Calu3 (cell line): ENCODE data around the gene FGR. TPM values are rescaled to one million over a fixed set of nuclear protein-coding genes. Genes with fewer than 3 reads are reported as not detected.
A peak's percentile ranks its signal among the peaks of the same experiment; 100 is the strongest.

Experiments
- BruUV-seq: library from RNA; stranded (reverse); fragments of 400-500 nt; replicated peaks from 2 replicates; lab custom pipeline; 2021; lab: Mats Ljungman, UMichigan
- CTCF ChIA-PET: fragments of 300-600 bp; sonication (Branson Sonifier 250); formaldehyde crosslinking; loops from one replicate; lab custom pipeline; 2022; ENCODE audit warnings: antibody characterized with exemption; lab: Charles Lee
- DNase-seq: peaks from one replicate; pipeline ENCODE4 v3.0.0; 2022
- H3K27ac Mint-ChIP-seq: one replicate; pipeline ENCODE4 v1.8.0; 2022; ENCODE audit warnings: mixed read lengths; ENCODE audit not compliant: unreplicated experiment
- H3K27me3 Mint-ChIP-seq: one replicate; pipeline ENCODE4 v1.8.0; 2022; ENCODE audit warnings: mixed read lengths; ENCODE audit not compliant: unreplicated experiment
- H3K36me3 Mint-ChIP-seq: one replicate; pipeline ENCODE4 v1.8.0; 2022; ENCODE audit warnings: mild to moderate bottlenecking, moderate library complexity, mixed read lengths; ENCODE audit not compliant: insufficient read depth, unreplicated experiment
- H3K4me1 Mint-ChIP-seq: one replicate; pipeline ENCODE4 v1.8.0; 2022; ENCODE audit warnings: mild to moderate bottlenecking, low read depth, mixed read lengths; ENCODE audit not compliant: unreplicated experiment
- H3K4me3 Mint-ChIP-seq: one replicate; pipeline ENCODE4 v1.8.0; 2022; ENCODE audit warnings: mild to moderate bottlenecking, low read depth, moderate library complexity, mixed read lengths; ENCODE audit not compliant: unreplicated experiment
- H3K9me3 Mint-ChIP-seq: one replicate; pipeline ENCODE4 v1.8.0; 2022; ENCODE audit warnings: low read depth, mixed read lengths; ENCODE audit not compliant: unreplicated experiment
- CTCF ChIP-seq: fragments of 200-600 bp; IDR thresholded peaks from one replicate; pipeline ENCODE4 v1.8.0; 2022; ENCODE audit warnings: antibody characterized with exemption; ENCODE audit not compliant: unreplicated experiment
- intact Hi-C: fragments of 100-400 bp; cut with micrococcal nuclease; formaldehyde crosslinking; loops from one replicate; pipeline ENCODE4 v1.10.0; 2022; ENCODE audit not compliant: unreplicated experiment
- total RNA-seq: library from RNA; stranded (reverse); gene quantifications from 2 replicates; pipeline ENCODE4 v1.2.3, GENCODE V29; 2022

Gene FGR
- total RNA-seq, 1 experiment from 2014 or later = not detected

- no peak for DNase-seq
- H3K9me3 Mint-ChIP-seq = no peaks in the 10 kb centered on the region
- H3K4me3 Mint-ChIP-seq = peak overlapping the region; percentile 42
- TF ChIP-seq CTCF = no peak
- CTCF ChIA-PET = interaction anchor here (0.7 to 1.7 kb wide), 5 partner anchors 49 to 113 kb away, joined by 3 to 8 read pairs (median 4); partner anchors contain the start of genes FAM76A and STX12
- intact Hi-C loops = loop anchor here (5.0 kb wide), 1 partner anchor 57 kb away; the partner anchor contains the start of gene FAM76A
- peaks cover 18% of the 10 kb centered on the region for H3K4me1 Mint-ChIP-seq
- no peaks in the 10 kb centered on the region for H3K27me3 Mint-ChIP-seq
- peaks cover 10% of the 10 kb centered on the region for H3K36me3 Mint-ChIP-seq
- BruUV-seq = no TSS peak
- H3K27ac Mint-ChIP-seq = no peak overlapping the region
Measured at GRCh38 chr1:27669876-27670275, 34.9 kb upstream of the FGR start.

GRCh38 chr1:27668808-27669723, 34.1 kb upstream of the FGR start:
- Mint-ChIP-seq H3K27ac (no peak overlapping the region), H3K27me3 (no peaks in the 10 kb centered on the region), H3K4me3 (peak overlapping the region; percentile 42), H3K9me3 (no peaks in the 10 kb centered on the region), H3K4me1 (peaks cover 18% of the 10 kb centered on the region), H3K36me3 (peaks cover 10% of the 10 kb centered on the region)
- TF ChIP-seq CTCF = peak; percentile 72
- CTCF ChIA-PET = interaction anchor here (0.6 to 1.3 kb wide), 5 partner anchors 48 to 205 kb away, joined by 3 to 8 read pairs (median 4); partner anchors contain the start of genes FAM76A and STX12
- BruUV-seq = no TSS peak
- intact Hi-C loops = no loop called here
- DNase-seq = peak; percentile 83

- peaks cover 16% of the 10 kb centered on the region for H3K4me1 Mint-ChIP-seq
- TF ChIP-seq CTCF = no peak
- no peak overlapping the region for H3K4me3 Mint-ChIP-seq
- BruUV-seq = no TSS peak
- H3K9me3 Mint-ChIP-seq = no peaks in the 10 kb centered on the region
- no peak for DNase-seq
- no peaks in the 10 kb centered on the region for H3K27me3 Mint-ChIP-seq
- CTCF ChIA-PET = no interaction called here
- H3K36me3 Mint-ChIP-seq = peaks cover 10% of the 10 kb centered on the region
- H3K27ac Mint-ChIP-seq = no peak overlapping the region
- intact Hi-C loops = no loop called here
Measured at GRCh38 chr1:27668121-27668807, 33.3 kb upstream of the FGR start.

GRCh38 chr1:27666791-27667254, 31.8 kb upstream of the FGR start:
- peaks cover 11% of the 10 kb centered on the region for H3K4me1 Mint-ChIP-seq
- H3K27me3 Mint-ChIP-seq = no peaks in the 10 kb centered on the region
- no peak for DNase-seq
- TF ChIP-seq CTCF = no peak
- no peak overlapping the region for H3K27ac Mint-ChIP-seq
- no peaks in the 10 kb centered on the region for H3K9me3 Mint-ChIP-seq
- CTCF ChIA-PET = interaction anchor here (0.6 kb wide), 1 partner anchor 91 kb away, joined by 3 read pairs; no protein-coding TSS in a partner anchor
- H3K36me3 Mint-ChIP-seq = peaks cover 3% of the 10 kb centered on the region
- no peak overlapping the region for H3K4me3 Mint-ChIP-seq
- intact Hi-C loops = no loop called here
- no TSS peak for BruUV-seq
